ENCODE measurements around the gene MYLIP.

DNA sequence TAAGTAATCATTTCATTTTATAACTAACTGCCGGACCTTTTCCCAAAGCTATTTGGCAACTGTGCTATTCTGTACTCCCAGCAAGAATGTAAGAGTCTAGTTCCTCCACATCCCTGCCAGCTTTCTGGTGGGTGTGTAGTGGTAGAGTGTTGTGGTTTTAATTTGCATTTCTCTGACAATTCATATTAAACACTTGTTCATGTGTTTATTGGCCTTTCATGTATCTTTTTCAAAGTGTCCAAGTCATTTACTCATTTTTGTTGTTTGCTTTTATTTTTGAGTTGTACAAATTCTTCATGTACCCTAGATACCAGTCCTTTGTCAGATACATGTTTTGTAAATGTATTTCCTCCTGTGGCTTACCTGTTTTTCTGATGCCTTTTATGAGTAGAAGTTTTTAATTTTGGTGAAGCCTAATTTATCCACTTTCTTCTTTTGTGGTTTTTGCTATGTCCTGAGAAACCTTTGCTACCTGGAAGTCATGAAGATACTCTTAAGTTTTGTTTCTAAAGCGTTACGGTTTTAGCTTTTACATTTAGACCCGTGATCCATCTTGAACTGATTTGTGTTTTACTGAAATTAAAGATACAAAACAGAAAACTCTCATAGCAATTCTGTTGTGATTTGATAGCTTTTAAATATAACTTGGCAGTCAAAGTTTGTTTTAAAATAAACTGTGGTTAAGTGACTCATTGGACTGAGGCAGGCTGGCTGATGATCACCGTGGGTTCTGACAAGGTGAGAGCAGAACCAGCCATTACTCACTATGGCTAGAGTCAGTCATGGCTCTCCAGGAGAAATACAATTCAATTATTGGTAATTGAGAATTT is 8.0 kb downstream of the MYLIP start:
- TF ChIP-seq, protein P1, sequence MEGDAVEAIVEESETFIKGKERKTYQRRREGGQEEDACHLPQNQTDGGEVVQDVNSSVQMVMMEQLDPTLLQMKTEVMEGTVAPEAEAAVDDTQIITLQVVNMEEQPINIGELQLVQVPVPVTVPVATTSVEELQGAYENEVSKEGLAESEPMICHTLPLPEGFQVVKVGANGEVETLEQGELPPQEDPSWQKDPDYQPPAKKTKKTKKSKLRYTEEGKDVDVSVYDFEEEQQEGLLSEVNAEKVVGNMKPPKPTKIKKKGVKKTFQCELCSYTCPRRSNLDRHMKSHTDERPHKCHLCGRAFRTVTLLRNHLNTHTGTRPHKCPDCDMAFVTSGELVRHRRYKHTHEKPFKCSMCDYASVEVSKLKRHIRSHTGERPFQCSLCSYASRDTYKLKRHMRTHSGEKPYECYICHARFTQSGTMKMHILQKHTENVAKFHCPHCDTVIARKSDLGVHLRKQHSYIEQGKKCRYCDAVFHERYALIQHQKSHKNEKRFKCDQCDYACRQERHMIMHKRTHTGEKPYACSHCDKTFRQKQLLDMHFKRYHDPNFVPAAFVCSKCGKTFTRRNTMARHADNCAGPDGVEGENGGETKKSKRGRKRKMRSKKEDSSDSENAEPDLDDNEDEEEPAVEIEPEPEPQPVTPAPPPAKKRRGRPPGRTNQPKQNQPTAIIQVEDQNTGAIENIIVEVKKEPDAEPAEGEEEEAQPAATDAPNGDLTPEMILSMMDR (IDR thresholded peaks at IDR 0.05), result no peak
- TF ChIP-seq POLR2A (IDR thresholded peaks at IDR 0.05), result no peak
